HepG2 (cell line): Measurements from ENCODE around the gene STOML1. TPM values are rescaled to one million over a fixed set of nuclear protein-coding genes. Genes with fewer than 3 reads are reported as not detected.

ENCODE experiments used
- ARNTL ChIP-seq: sonication (generic); formaldehyde crosslinking; IDR thresholded peaks from 2 replicates; pipeline ENCODE4 v1.4.0; 2020; ENCODE audit warnings: mild to moderate bottlenecking, missing genetic modification reagents
- ATF6 ChIP-seq: sonication (generic); formaldehyde crosslinking; conservative IDR thresholded peaks from 2 replicates; pipeline ENCODE4 v1.4.0; 2020; ENCODE audit warnings: missing genetic modification reagents
- BRCA1 ChIP-seq: sonication (generic); formaldehyde crosslinking; IDR thresholded peaks from 2 replicates; pipeline ENCODE4 v1.4.0; 2020; ENCODE audit warnings: missing genetic modification reagents
- DBP ChIP-seq: sonication (generic); formaldehyde crosslinking; IDR thresholded peaks from 2 replicates; pipeline ENCODE4 v1.4.0; 2020; ENCODE audit warnings: missing genetic modification reagents; ENCODE audit errors: not compliant biosample characterization
- EED ChIP-seq: sonication (generic); formaldehyde crosslinking; IDR thresholded peaks from 2 replicates; pipeline ENCODE4 v1.5.0; 2020; ENCODE audit warnings: mild to moderate bottlenecking, missing genetic modification reagents
- KDM5A ChIP-seq: fragments of 200-600 bp; sonication (generic); IDR thresholded peaks from 2 replicates; pipeline ENCODE4 v1.7.0; 2018; ENCODE audit warnings: antibody characterized with exemption, mild to moderate bottlenecking, low read length, borderline replicate concordance
- MXD1 ChIP-seq: sonication (generic); formaldehyde crosslinking; IDR thresholded peaks from 2 replicates; pipeline ENCODE4 v1.4.0; 2020; ENCODE audit warnings: mild to moderate bottlenecking, missing genetic modification reagents
- NFYB ChIP-seq: sonication (generic); formaldehyde crosslinking; IDR thresholded peaks from 2 replicates; pipeline ENCODE4 v1.4.0; 2020; ENCODE audit warnings: missing genetic modification reagents
- NFYC ChIP-seq: IDR thresholded peaks from 2 replicates; pipeline ENCODE4 v1.6.1; 2016; ENCODE audit warnings: missing genetic modification reagents, missing compliant biosample characterization
- PITX1 ChIP-seq: sonication (generic); formaldehyde crosslinking; IDR thresholded peaks from 2 replicates; pipeline ENCODE4 v1.5.1; 2020; ENCODE audit warnings: mild to moderate bottlenecking, missing genetic modification reagents
- SCMH1 ChIP-seq: sonication (generic); formaldehyde crosslinking; IDR thresholded peaks from 2 replicates; pipeline ENCODE4 v1.9.0; 2021; ENCODE audit warnings: missing genetic modification reagents, mild to moderate bottlenecking, borderline replicate concordance
- ZFP82 ChIP-seq: sonication (generic); formaldehyde crosslinking; IDR thresholded peaks from 2 replicates; pipeline ENCODE4 v1.5.1; 2020; ENCODE audit warnings: mild to moderate bottlenecking, missing genetic modification reagents, borderline replicate concordance
- ZNF142 ChIP-seq: sonication (generic); formaldehyde crosslinking; IDR thresholded peaks from 2 replicates; pipeline ENCODE4 v1.4.0; 2020; ENCODE audit warnings: missing genetic modification reagents
- ZNF224 ChIP-seq: sonication (generic); formaldehyde crosslinking; IDR thresholded peaks from 2 replicates; pipeline ENCODE4 v1.5.0; 2020; ENCODE audit warnings: mild to moderate bottlenecking, missing genetic modification reagents
- ZNF512 ChIP-seq: sonication (generic); formaldehyde crosslinking; IDR thresholded peaks from 2 replicates; pipeline ENCODE4 v1.4.0; 2020; ENCODE audit warnings: mild to moderate bottlenecking, missing genetic modification reagents
- ZNF605 ChIP-seq: sonication (generic); formaldehyde crosslinking; IDR thresholded peaks from 2 replicates; pipeline ENCODE4 v1.8.0; 2022; ENCODE audit warnings: mild to moderate bottlenecking, missing genetic modification reagents
- ZNF674 ChIP-seq: sonication (generic); formaldehyde crosslinking; IDR thresholded peaks from 2 replicates; pipeline ENCODE4 v1.5.0; 2020; ENCODE audit warnings: low read depth, mild to moderate bottlenecking, missing genetic modification reagents
- ZSCAN20 ChIP-seq: sonication (generic); formaldehyde crosslinking; IDR thresholded peaks from 2 replicates; pipeline ENCODE4 v1.4.0; 2020; ENCODE audit warnings: missing genetic modification reagents, mild to moderate bottlenecking, borderline replicate concordance
- polyA plus RNA-seq, 8 experiments: library from polyadenylated mRNA; depleted of rRNA in 3 of 8; stranded (reverse) in 7 of 8; unstranded in 1 of 8; fragments of >200 nt; fragmentation: Illumina TruSeq in 4 of 8; extraction: Trizol in 4 of 8; gene quantifications; 2 replicates each; pipeline versions ENCODE4 v1.2.1 to v1.2.3, GENCODE V29; 2011 to 2016; ENCODE audit warnings: low read depth in 4 of 8, missing spikeins in 1 of 8, mixed read lengths in 1 of 8; ENCODE audit not compliant: insufficient read depth in 1 of 8
- total RNA-seq, 5 experiments: library from RNA; depleted of rRNA; stranded (reverse); fragments of >200 nt; fragmentation: Illumina TruSeq; extraction: Trizol; gene quantifications; 2 replicates each; pipeline ENCODE4 v1.2.3, GENCODE V29; 2016; ENCODE audit warnings: low read depth in 1 of 5

Gene STOML1
- total and polyA plus RNA-seq, 2 of the 13 experiments (the other 11 are each of a cell fraction or from before 2014, with no cell fraction given): 3.5 to 3.7 TPM

- TF ChIP-seq ATF6: no peak
- TF ChIP-seq ZNF512 (CRISPR knock-in tag): no peak
- no peak for TF ChIP-seq BRCA1
- TF ChIP-seq ZNF142 (CRISPR knock-in tag): no peak
- TF ChIP-seq ZSCAN20 (CRISPR knock-in tag): peak; percentile 30; the same call in 1 of the 2 replicates
- peak; percentile 82 for TF ChIP-seq MXD1 (CRISPR knock-in tag)
- TF ChIP-seq NFYB (CRISPR knock-in tag): no peak
- no peak for TF ChIP-seq ZNF674 (CRISPR knock-in tag)
- TF ChIP-seq SCMH1 (CRISPR knock-in tag): no peak
- TF ChIP-seq KDM5A: peak; percentile 53; the same call in 1 of the 2 replicates
- TF ChIP-seq PITX1 (CRISPR knock-in tag): no peak
- TF ChIP-seq DBP (CRISPR knock-in tag): no peak
- TF ChIP-seq ARNTL (CRISPR knock-in tag): no peak
- no peak for TF ChIP-seq EED (CRISPR knock-in tag)
- no peak for TF ChIP-seq ZNF605
- TF ChIP-seq NFYC (CRISPR knock-in tag): no peak
- TF ChIP-seq ZNF224 (CRISPR knock-in tag): no peak
- TF ChIP-seq ZFP82: no peak
Observed at GRCh38 chr15:73991726-73992593, at the start of gene STOML1 (continued).
